HG03442 (cell line): ENCODE results near the gene MUC20.
"Not testable (repeated sequence)": the region's sequence is repeated elsewhere in the genome, so short reads cannot be mapped to it uniquely, and the experiment has no call there.

Experiments used
- ATAC-seq: cut with Tn5 transposase; IDR thresholded peaks from one replicate; pipeline ENCODE4 v1.9.1; 2021; ENCODE audit warnings: mild to moderate bottlenecking, moderate library complexity; ENCODE audit not compliant: unreplicated experiment

The MUC20 gene

DNA sequence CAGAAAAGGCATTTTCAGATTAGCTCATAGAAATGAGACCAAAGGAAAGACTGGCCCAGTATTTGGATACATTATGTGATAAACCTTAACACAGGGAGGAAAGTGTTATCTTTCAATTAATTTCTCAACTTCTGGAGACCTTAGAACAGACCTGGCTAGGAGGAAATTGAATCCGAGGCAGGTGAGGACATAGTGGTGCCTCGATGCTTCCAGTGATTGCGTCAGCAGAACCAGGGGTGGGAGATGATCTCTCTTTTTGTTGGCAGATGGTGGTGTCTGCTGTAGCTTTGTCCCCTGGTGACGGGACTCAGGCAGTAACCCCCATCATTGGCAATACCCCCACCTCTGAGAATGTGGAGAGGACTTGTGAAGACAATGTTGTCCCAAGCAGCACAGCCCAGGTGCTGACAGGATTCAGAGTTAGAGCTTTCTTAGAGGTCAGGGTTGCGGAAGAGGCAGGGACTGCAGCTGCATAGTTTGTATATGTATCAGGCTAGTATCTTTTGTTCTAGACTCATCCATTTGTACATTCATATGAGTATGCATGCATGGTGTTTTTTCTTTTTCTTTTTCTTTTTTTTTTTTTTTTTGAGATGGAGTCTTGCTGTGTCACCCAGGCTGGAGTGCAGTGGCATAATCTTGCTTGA lies 27.9 kb upstream of the MUC20 start:
- ATAC-seq = no peak

DNA sequence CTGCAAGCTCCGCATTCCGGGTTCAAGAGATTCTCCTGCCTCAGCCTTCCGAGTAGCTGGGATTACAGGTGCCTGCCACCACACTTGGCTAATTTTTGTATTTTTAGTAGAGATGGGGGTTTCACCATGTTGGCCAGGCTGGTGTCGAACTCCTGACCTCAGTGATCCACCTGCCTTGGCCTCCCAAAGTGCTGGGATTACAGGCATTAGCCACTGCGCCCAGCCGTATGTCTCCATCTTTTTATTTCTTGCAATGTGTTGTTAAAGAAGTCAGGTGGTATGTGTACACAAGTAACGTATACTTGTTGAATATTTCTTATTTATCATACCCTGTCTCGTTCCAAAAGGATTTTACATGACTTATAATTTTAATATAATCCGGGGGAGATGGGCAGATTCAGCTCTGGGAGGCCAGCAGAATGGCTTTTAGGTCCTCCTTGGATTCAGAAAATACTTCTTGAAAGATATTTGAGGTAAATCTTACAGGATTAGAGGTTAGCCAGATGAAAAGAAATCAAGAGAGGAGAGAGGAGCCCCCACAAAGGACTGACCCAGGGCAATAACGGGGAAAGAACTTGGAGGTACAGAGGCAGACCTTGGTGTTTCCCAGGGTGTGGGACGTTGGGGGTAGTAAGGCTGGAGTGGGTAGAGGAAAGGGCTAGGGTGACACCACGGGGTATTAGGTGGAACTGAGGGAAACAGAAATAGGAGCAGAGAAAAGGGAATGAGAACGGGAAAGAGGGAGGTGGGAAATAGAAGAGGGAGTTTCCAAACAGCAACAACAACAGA lies 27.2 kb upstream of the MUC20 start:
- no peak for ATAC-seq

DNA sequence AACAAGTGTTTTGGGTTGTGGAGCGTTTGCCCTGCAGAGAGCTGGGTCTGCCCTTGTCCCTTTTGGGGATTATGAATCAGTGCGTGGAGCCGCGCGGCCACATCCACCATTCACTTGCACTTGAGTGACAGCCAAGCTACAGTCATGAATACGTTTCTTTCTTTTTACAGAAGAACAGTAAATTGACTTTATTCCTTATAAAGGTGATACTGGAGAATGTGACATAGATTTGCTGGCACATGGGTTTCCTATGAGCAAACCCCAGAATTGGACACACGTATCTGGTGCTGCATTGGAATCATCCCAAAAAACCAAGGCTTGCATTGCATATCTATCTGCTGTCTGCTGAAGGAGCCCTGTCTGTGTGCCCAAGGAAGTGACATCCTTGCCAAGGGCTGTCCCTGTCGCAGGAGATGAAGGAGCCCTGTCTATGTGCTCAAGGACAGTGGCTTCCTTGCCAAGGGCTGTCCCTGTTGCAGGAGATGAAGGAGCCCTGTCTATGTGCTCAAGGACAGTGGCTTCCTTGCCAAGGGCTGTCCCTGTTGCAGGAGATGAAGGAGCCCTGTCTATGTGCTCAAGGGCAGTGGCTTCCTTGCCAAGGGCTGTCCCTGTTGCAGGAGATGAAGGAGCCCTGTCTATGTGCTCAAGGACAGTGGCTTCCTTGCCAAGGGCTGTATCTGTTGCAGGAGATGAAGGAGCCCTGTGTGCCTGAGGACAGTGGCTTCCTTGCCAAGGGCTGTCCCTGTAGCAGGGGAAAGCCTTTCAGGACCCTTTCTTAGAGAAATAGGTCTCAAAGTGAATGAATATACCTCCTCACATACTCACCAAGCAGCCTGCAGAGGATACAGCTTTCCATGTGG lies 26.3 kb upstream of the MUC20 start:
- not testable (repeated sequence) for ATAC-seq

DNA sequence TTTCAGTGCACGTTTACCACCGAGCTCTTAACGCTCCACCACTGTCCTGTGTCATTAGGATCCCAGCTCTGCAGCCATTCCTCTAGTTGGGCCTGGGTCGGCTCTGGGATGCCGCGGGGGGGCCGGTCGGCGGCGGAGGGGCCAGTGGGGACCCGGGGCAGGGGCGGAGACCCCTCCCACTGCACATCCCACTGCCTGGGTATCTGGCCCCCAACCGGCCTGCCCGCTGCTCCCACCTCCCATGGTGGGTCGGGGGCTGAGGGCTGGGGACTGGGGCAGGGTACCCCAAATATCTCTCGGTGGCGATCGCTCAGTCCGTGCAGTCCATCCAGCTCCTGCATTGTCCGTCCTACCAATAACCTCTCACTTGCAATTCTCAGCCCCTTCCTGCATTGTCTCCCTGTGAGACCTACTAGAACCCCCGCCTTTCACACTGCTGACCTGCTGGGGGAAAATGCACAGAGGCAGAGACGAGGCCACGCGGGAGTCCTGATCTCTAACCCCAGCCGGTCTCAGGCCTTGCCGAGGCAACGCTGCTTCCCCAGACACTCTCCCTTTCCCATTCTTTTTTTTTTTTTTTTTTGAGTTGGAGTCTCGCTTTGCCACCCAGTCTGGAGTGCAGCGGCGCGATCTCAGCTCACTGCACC lies 24.0 kb upstream of the MUC20 start:
- ATAC-seq = no peak

DNA sequence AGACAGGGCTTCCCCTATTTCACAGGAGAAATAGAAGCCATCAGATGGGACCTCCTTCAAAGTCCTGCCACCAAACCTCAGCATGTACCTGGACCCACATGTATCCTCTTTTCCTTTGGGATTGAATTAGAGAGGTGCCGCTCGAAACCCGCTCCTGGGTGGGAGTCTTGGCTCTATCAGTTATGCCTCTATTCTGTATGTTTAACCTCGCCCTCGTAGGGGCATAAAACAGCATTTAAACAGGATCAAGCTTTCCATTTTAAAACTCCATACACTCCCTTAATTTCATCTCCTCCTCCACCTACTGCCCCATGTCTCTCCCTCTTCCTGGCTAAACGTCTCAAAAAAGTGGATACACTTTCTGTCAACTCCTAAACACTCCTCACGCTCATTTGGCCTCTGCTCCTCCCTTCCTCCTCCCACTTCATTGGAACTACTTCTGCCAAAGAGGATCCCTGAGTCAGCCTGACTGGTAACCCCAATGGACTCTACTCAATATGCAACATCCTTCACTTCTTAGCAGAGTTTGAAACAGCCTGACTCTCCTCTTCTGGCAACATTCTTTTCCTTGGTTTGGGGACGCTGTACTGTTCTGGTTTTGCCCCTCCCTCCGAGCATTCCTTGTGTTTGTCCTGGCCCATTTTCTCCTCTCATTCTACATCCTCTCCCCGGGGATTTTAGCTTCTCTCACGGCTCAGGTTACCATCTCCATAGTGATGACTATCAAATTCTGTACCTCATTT lies 23.0 kb upstream of the MUC20 start:
- ATAC-seq = no peak

DNA sequence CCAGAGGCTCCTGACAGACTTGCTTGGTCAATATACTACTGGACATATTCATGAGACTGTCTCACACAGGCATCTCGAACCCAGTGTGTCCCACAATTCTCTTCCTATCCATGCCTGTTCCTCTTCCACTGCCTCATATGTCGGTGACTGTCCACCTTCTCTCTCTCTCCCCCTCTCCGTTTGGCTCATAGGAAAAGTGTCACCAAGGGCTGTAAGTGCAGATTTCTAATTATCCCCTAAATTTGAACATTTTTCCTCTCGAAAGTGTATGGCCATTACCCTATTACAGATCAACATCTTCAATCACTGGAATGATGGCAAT lies 22.5 kb upstream of the MUC20 start:
- ATAC-seq = no peak

DNA sequence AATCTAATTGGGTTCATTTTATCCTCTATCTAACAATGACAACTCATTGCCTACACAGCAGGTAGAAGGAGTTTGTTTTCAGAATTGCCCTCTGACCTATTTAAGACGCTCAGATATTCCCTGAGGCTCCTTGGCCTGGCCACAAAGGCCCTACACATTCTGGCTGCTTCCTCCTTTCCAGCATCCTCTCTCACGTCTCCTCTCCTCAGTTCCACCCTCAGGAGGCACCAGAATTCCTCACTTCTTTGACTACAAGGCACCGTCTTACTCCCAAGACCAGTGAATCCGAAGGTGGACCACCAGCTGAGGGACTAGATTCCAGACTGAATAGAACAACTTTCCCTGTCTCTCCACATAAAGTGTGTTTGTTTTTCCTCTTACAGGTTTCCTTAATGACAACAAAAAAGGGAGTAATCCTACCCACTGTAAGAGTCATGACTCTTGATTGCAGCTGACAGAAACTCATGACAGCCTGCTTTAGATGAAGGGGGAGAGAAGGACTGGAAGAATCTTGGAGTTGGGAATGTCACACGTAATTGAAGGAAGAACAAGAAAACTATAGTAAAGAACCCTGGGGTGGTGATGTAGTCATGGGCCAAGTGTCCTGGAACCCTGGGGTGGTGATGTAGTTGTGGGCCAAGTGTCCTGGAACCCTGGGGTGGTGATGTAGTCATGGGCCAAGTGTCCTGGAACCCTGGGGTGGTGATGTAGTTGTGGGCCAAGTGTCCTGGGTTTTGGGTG lies 22.0 kb upstream of the MUC20 start:
- ATAC-seq = no peak

DNA sequence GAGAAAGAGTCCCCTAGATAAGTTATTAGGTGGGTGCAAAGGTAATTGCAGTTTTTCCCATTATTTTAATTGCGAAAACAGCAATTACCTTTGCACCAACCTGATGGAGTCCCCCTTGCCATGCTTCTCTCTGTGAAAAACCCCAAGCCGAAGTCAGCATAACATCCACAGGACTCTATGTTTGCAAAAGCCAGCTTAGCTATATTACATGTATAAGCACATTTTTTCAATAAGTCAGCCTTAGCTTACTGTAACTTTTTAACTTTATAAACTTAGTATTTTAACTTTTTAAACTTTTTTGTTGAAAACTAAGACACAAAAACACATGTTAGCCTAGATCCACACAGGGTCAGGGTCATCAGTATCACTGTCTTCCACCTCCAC lies 21.4 kb upstream of the MUC20 start:
- no peak for ATAC-seq

DNA sequence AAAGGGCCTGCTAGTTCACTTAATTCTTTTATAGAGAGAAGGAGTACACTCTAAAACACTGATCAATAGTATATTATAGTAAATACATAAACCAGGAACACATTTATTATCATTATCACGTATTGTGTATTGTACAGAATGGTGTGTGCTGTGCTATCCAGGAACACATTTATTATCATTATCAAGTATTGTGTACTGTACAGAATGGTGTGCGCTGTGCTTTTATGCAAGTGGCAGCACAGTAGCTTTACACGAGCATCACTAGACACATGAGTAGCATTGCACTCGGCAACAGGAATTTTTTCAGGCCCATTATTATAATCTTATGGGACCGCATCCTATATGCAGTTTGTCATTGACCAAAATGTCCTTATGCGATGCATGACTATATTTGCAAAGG lies 20.9 kb upstream of the MUC20 start:
- ATAC-seq = no peak

DNA sequence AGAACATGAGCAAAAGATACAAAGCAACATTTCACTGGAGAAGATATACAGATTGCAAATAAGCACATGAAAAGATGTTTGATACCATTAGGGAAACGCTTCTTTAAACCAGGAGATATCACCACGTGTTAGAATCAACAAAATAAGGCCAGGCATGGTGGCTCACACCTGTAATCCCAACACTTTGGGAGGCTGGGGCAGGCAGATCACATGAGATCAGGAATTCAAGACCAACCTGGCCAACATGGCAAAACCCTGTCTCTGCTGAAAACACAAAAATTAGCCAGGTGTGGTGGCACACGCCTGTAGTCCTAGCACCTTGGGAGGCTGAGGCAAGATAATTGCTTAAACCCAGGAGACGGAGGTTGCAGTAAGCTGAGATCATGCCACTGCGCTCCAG lies 20.5 kb upstream of the MUC20 start:
- no peak for ATAC-seq

DNA sequence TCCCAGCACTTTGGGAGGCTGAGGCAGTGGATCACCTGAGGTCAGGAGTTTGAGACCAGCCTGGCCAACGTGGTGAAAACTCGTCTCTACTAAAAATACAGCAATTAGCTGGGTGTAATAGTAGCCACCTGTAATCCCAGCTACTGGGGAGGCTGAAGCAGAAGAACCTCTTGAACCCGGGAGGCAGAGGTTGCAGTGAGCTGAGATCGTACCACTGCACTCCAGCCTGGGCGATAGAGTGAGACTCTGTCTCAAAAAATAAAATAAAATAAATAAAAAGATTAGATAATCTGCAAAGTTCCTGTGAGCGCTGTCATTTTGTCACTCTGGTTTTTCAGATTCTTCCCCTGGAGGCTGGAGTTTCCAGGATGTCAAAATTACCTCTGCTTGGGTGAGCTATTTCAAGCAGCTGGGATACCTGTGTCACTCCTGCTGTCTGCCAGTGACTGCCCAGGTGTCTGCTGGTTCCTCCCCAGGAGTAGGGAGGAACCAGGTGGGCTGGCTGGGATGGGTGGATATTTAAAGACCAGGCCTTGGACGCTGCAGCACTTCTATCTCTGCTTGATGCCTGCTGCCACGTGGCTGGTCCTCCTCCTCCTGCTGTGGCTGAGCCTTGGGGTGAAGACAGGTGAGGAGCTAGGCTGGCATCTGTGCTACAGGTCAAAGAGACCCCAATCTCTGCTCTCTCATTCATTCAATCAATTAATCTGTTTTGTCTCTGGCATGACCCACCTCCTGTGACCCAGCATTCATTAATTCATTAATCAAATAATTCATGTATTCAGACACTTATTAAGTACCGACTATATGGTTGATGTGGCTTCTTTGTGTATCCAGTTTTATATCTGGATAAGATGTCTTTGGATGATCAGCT lies 19.5 kb upstream of the MUC20 start:
- no peak for ATAC-seq

DNA sequence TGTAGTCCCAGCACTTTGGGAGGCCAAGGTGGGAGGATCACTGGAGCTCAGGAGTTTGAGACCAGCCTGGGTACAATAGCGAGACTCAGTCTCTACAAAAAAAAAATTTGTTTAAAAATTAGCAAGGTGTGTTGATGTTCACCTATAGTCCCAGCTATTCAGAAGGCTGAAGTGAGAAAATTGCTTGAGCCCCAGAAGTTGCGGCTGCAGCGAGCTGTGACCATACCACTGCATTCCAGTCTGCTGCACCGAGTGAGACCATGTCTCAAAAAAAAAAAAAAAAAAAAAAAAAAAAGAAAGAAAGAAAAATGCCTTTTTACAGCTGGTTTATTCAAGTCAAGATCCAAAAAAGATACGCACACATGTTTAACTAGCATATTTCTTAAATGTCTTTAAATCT lies 17.0 kb upstream of the MUC20 start:
- ATAC-seq = no peak

DNA sequence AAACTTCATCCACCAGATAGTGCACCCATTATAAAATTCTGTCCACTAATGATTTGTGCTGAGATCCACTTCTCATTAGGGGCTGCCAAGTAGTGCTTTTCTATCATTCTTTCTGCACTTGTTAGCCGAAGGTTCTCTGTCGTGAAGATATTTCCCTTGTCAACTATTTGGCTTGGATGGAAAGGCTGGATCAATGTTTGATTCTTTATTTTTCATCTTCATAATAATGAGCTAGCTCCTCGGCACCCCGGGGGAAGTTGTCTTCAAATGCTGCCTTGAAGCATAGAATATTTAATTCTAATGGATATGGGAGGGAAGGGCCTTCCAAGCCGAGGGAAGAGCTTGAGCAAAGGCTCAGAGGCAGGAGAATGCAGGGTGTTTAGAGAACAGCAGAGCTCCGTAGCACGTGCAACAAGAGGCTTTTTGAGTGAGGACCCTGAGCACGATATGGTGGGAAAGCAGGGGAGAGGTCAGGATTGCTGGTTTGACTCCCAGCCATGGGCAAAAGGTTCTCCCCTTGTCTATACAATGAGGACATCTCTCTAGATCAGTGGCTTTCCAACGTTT lies 16.3 kb upstream of the MUC20 start:
- no peak for ATAC-seq

DNA sequence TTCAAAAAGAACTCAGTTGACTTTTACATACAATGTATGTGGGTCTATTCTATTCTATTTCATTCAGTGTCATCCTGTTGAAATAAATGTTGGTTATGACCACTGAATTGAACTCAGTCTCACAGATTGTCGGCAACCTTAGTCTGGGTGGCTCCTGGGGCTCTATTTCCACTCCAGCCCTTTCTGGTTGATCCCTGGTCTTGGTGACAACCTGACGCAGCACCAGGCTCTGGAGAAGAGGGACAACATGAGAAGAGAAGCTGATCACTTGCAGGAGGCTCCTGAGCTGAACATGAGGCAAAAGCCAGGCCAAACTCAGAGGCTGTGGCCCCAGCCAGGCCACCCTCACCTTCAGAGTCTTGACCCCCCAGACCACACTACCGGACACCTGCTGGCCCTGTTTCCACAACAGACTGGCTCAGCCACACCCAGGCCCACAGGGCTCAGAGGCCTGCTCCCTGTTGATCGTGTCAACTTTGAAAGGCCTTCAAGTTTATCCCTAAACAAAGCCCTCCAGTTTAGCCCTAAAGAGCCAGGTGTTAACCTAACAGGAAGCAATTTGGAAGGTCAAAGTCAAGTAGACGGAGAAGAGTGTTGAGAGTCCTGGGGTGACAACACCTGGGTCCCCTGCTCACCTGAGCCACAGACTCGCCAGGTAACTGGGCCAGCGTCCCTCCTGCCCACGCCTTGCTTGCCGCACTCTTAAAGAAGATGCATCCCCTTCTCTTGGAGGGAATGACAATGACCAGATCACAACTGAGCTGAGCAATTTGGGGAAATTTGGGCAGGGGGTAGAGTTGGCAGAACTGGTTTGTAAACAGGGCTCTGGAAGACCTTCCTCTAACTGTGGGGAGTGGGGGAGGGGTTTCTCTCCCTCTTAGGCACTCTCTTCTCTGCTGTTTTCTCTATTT lies 15.4 kb upstream of the MUC20 start:
- ATAC-seq = no peak

DNA sequence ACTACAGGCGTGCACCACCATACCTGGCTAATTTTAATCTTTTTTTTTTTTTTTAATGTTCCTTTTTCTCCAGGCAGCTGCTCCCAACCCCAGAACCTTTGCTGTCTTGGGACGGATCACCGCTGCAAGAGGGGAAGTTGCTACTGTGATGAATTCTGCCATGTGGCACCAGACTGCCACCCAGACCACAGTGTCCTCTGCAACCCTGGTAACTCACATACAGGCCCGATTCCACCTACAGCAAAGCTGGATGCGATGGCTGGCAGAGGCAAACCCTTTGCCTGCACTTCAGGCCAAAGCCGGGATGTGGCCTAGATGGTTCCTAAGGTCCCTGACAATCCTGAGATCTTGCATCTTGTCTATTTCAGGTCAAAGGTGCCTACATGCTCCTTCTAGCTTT lies 12.7 kb upstream of the MUC20 start:
- ATAC-seq = no peak

DNA sequence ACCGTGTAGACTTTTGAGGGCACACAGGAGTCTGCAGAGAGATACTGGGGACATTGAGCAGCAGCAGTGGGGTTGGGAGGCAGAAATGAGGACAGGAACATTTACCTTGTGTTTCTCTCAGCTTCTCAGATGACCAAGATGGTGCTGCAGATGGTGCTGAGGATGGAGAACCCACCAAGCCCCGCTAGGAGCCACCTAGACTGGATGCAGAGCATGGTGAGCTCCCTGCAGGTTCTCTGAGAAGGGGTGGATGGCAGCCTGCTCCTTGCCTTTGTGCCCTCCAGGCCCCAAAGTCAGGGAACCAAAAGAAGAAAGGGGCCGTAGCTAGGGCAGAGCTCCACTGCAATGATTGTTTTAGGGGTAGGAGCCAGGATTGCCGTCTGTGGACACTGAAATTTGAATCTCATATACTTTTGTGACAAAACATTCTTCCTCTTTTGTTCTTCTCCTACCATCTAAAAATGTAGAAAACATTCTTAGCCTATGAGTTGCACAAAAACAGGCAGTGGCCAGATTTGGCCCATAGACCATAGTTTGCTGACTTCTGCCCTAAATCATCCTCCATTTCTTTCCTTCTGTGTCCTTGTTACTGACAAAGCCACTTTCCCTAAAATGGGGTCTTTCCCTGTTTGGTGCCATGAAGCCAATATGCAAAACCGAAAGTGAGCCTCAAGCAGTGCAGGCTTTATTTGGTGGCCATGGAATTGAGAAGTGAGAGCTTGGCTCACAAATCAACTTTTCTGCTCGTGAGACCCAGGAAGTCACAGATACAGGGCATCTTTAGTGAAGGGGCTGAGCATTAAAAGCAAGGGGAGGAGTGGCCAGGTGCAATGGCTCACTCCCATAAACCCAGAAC lies 11.9 kb upstream of the MUC20 start:
- ATAC-seq = no peak

DNA sequence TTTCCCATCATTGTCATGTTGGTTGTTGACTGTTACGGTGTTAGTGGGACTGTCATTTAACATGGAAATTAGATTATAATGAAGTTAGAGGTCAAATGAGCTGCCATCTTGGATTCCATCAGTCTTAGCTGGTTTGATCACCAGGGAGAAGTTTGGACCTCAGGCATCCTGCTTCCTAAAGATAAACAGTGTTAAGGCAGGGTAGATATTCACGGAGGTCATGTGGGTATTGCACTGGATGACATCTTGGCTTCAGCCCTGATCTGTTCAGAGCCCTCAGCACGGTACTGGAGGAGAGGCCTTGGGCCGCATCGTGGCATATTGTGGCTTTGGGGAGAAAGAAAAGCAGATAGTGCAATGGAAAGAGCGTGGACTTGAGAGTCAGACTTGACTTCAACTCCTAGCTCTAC lies 11.1 kb upstream of the MUC20 start:
- ATAC-seq = no peak
